Retina (tissue), 1 donor: ENCODE results near the gene KDM2A.

Source experiments
- DNase-seq: peaks from one replicate; pipeline ENCODE4 v3.0.0-alpha.2; 2016

KDM2A gene

DNA sequence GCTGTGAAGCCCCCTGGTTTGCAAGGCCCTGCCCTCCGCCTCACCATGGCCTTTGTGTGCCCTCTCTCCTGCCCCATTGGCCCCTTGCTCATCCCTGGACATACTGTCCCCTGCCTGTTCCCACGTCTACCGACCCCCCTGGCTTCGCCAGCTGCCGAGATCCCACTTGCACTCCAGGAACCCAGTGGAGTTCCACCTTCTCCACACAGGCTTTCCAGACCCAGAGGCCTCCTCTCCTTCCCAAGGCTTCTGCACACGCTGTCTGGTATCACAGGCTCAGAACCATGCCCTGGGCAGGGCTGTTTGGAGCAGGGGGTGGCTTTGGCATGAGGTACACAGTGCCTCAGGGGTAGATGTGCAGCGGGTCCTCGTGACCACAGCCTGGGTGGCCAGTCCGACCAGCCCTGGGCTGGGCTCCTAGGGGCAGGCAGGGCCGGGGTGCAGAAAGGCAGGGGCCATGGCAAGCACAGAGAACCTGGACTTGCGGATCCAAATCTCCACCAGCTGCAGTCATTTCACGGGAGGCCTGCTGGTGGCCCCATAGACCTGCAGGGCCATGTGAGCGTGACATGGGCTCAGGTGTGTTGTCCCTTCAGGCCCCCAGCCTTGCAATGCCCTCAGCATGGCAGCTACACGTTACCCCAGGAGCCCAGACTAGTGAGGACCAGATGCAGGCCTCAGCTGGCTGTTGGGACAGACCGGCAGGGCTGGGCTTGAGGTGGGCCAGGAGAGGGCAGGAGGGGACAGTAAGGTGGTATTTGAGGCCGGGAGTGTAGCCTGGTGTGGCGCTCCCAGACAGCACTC lies 156.7 kb downstream of the KDM2A start:
- no peak for DNase-seq

DNA sequence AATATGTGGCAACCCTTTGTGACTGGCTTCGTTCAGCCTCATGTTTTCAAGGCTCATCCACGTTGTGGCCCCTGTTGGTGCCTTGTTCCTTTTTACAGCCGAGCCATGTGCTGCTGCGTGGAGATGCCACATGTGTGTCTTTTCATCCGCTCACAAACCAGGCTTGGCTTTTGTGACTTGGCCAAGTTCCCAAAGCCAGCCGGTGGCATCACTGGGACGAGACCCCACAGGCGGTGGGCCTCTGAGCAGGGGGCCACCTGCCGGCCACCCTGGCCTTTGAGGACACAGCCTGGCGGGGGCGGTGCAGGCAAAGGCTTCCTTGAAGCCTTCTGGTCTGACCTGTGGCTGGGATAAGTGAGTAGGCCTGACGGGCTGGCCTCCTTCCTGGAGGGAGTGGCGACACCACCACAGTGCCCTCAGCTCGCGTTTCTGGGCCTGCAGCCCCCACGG lies 157.7 kb downstream of the KDM2A start:
- peak; percentile 39 for DNase-seq

- peak; percentile 61 for DNase-seq
Measured at GRCh38 chr11:67277231-67277961, 158.3 kb downstream of the KDM2A start.

- no peak for DNase-seq
Measured at GRCh38 chr11:67278135-67278938, 159.3 kb downstream of the KDM2A start.

- DNase-seq: no peak
Measured at GRCh38 chr11:67278939-67279588, 160.0 kb downstream of the KDM2A start.

DNA sequence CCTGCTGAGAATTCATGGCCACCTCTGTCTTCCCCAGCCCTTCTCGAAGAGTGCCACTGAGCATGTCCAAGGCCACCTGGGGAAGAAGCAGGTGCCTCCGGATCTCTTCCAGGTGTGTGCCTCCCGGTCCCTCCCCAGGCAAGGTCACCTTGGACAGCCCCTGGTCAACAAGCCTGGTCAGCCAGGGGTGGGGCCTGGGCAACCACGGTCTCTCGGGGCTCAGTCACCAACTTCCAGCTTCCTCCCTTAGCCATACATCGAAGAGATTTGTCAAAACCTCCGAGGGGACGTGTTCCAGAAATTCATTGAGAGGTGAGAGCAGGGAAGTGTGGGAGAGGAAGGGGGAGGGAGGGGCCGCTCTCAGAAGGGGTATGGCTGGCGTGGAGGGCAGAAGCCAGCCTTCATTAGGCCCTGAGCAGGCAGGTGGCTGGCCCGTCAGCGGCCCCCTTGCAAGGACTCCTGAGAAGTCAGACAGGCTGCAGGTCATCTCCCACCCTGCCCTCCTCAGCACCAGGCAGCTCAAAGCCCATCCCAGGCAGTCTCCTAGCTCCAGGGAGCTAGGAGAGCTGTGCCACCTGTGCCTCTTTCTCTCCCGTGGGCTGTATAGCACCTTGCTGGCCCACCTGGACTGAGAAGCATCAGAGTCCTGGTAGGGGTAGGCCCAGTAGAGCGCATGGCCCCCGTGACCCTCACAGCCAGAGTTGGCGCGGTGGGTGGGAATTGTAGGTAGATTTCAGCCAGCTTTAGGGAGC lies 160.7 kb downstream of the KDM2A start:
- no peak for DNase-seq

DNA sequence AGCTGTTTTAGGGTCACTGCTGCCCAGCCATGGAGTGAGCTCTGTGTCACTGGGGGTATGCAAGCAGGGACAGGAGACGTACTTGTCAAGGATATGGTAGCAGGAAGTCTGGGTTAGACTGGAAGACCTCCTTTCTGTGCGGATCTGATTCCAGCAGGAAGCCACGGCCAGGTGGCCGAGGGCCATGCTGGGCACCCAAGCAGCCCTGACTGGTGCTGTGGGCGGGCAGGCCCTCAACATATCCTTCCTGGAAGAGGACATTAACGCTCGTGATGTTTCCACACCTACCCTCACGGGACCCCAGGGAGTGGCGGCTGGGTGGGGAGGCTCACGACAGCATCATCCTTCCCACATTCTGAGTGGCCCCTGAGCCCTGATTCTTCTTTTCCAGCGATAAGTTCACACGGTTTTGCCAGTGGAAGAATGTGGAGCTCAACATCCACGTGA lies 161.3 kb downstream of the KDM2A start:
- no peak for DNase-seq

- DNase-seq: no peak
Measured at GRCh38 chr11:67280788-67281551, 161.9 kb downstream of the KDM2A start.

- DNase-seq: no peak
Measured at GRCh38 chr11:67281552-67282150, 162.6 kb downstream of the KDM2A start.

DNA sequence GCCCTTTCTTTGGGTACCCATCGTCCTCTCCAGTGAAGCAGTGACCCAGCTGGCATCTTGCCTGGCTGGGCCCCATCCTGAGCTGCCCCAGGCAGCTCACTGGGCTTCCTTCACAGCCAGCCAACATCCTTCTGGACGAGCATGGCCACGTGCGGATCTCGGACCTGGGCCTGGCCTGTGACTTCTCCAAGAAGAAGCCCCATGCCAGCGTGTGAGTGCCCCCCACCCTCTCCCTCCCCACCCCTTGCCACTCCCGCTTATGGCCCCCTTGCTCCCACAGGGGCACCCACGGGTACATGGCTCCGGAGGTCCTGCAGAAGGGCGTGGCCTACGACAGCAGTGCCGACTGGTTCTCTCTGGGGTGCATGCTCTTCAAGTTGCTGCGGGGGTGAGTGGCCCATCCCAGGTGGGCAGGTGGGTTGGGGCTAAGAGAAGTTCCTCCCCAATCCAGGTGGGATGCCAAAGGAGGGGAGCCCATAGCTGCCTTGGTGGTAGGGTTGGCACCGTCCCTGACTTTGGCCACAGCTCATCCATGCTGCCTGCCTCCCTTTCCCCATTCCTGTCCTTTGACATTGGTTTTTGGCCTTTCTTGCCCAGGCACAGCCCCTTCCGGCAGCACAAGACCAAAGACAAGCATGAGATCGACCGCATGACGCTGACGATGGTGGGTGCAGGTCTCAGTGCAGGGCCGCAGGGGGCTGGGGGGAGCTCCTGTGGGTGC lies 163.3 kb downstream of the KDM2A start:
- DNase-seq: no peak

- DNase-seq: no peak
Measured at GRCh38 chr11:67282876-67283371, 163.9 kb downstream of the KDM2A start.

GRCh38 chr11:67283481-67283963 lies 164.5 kb downstream of the KDM2A start:
- no peak for DNase-seq

DNA sequence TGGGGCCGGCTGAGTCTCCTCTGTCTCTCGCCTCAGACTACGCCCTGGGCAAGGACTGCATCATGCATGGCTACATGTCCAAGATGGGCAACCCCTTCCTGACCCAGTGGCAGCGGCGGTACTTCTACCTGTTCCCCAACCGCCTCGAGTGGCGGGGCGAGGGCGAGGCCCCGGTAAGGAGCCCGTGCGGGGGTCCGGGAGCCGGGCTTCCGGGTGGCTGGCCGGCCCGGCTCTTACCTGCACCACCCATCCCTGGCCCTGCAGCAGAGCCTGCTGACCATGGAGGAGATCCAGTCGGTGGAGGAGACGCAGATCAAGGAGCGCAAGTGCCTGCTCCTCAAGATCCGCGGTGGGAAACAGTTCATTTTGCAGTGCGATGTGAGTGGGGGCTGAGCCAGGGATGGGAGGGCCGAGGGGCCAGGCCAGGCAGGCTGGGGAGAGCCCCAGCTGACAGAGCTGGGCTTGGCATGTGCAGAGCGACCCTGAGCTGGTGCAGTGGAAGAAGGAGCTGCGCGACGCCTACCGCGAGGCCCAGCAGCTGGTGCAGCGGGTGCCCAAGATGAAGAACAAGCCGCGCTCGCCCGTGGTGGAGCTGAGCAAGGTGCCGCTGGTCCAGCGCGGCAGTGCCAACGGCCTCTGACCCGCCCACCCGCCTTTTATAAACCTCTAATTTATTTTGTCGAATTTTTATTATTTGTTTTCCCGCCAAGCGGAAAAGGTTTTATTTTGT lies 165.9 kb downstream of the KDM2A start:
- no peak for DNase-seq

- DNase-seq: no peak
Measured at GRCh38 chr11:67285541-67286498, 166.8 kb downstream of the KDM2A start.

DNA sequence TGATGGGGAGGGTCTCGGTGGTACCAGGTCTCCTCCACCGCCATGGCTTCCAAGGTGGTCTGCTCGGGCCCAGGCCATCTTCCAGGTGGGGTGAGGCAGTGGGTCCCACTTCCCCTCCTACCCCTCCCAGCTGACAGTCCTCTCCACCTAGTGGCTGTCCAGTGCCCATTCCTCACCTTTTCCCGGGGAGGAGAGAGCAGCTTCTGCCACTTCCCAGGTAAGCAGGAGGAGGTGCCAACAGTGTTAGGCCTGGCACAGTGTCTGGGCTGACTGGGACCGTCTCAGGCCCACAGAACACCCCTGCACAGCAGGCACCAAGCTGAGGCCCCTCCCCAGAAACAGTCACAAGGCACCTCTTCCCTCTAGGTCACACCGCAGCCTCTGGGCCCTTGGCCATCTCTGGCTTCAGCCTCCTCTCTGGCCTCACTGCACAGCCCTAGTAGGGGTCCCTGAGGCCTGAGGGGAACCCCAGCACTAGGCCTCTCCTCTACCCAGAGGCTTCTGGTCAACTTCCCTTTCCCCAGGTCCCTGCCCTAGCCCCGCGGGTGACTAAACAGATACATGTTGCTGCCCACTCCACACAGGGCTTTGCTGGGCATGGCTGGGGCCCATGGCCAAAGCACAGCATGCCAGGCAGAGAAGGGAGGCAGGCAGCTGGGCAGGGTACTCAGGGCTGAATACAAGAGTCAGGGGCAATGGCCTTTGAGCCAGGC lies 167.7 kb downstream of the KDM2A start:
- no peak for DNase-seq

DNA sequence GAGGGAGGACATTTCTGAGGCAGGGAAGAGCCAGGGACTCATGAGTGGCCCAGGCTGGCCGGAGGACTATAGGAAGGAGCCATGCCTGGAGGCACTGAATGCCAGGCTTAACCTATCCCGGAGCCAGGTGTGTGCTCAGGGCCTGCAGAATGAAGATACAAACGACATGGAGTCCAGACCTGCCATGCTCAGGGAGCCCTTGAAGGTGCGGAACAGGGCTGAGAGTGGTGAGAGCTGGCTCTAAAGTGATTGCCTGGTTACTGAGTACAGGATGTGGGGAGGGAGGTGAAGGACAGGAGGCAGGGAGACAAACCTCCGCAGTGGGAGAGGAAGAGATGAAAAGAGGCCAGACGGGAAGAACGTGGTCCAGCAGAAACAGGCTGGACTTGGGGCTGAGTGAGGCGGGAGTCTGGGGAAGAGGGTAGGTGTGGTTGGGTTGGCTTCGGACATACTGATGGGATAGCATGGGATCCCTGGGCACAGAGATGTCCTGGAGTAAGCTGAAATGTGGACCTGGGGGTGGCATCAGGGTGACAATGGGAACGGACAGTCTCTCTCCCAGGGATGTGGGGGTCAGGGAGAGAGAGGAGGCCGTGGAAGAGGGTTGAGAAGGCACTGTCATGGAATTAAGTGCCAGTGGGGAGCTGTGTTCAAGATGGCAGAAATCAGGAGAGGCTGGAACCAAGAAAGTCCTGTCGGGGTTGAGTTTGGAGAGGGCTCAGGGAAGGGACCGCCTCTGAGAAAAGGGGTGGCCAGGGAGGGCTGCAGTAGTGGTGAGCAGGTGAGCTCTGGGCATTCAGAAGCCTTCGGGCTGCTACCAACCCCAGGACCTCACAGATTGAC lies 168.5 kb downstream of the KDM2A start:
- DNase-seq: no peak
